ENCODE measurements around the gene DENND4C. TPM values are rescaled to one million over a fixed set of nuclear protein-coding genes. Genes with fewer than 3 reads are reported as not detected.

The DENND4C gene
- total RNA-seq, 1 experiment from 2014 or later, result 22.6 TPM

- no peaks in the 10 kb centered on the region for H3K27me3 Mint-ChIP-seq (ENCODE audit: low read depth)
- no peak overlapping the region for H3K27ac Mint-ChIP-seq
- ATAC-seq, result no peak
- H3K36me3 Mint-ChIP-seq, result peaks cover 11% of the 10 kb centered on the region
- no peak for DNase-seq (ENCODE audit: low spot score)
- CTCF ChIA-PET, result no interaction called here
- no peaks in the 10 kb centered on the region for H3K9me3 Mint-ChIP-seq
- POLR2A ChIA-PET, result no interaction called here
- no peaks in the 10 kb centered on the region for H3K4me1 Mint-ChIP-seq
- H3K4me3 Mint-ChIP-seq, result no peak overlapping the region
- TF ChIP-seq GABPB1 (CRISPR knock-in tag; IDR thresholded peaks at IDR 0.05) (no peak), JAZF1 (CRISPR knock-in tag; IDR thresholded peaks at IDR 0.05) (no peak), RORB (CRISPR knock-in tag; IDR thresholded peaks at IDR 0.05) (no peak), FOXK1 (CRISPR knock-in tag; IDR thresholded peaks at IDR 0.05) (no peak), NR2C2 (CRISPR knock-in tag; IDR thresholded peaks at IDR 0.05) (no peak), KAT7 (CRISPR knock-in tag; IDR thresholded peaks at IDR 0.05; ENCODE audit: borderline replicate concordance) (no peak), NFATC4 (CRISPR knock-in tag; IDR thresholded peaks at IDR 0.05) (no peak), CREB1 (CRISPR knock-in tag; IDR thresholded peaks at IDR 0.05) (no peak), GRHL2 (CRISPR knock-in tag; IDR thresholded peaks at IDR 0.05; ENCODE audit: insufficient replicate concordance, severe bottlenecking) (no peak), HMGA2 (CRISPR knock-in tag; IDR thresholded peaks at IDR 0.05) (no peak), OVOL2 (CRISPR knock-in tag; IDR thresholded peaks at IDR 0.05; ENCODE audit: borderline replicate concordance) (no peak), TEAD1 (CRISPR knock-in tag; IDR thresholded peaks at IDR 0.05) (no peak), ZNF317 (CRISPR knock-in tag; IDR thresholded peaks at IDR 0.05; ENCODE audit: borderline replicate concordance, low read depth) (no peak)
Observed at GRCh38 chr9:19286634-19287188, 56.2 kb downstream of the DENND4C start.

DNA sequence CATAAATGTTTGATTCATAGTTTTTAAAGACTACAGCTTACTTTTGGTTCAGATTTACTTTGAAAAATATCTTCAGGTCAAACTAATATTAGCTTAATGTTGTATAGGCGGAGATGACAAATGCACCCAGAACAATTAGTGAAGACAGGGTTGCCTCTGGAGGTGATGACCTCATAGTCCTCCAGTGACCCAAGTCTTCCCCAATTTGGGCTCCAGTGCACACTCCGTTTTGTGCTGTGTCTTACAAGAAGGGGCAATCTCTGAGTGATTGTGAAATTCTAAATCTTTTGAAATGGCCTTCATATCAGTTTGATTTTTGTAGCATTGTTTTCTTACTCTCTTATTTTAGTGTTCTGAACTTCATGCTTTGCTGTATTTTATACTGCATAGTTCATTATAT is 57.6 kb downstream of the DENND4C start:
- Mint-ChIP-seq H3K27me3 (ENCODE audit: low read depth) (no peaks in the 10 kb centered on the region), H3K27ac (no peak overlapping the region), H3K36me3 (peaks cover 11% of the 10 kb centered on the region), H3K9me3 (no peaks in the 10 kb centered on the region), H3K4me3 (no peak overlapping the region), H3K4me1 (no peaks in the 10 kb centered on the region)
- ATAC-seq (no peak), DNase-seq (ENCODE audit: low spot score) (no peak)
- CTCF ChIA-PET, result no interaction called here
- POLR2A ChIA-PET, result no interaction called here
- TF ChIP-seq TEAD4 (CRISPR knock-in tag; IDR thresholded peaks at IDR 0.05) (no peak), JAZF1 (CRISPR knock-in tag; IDR thresholded peaks at IDR 0.05) (no peak), ZNF416 (CRISPR knock-in tag; IDR thresholded peaks at IDR 0.05) (no peak), ARID4B (CRISPR knock-in tag; IDR thresholded peaks at IDR 0.05; ENCODE audit: borderline replicate concordance) (no peak), NFATC4 (CRISPR knock-in tag; IDR thresholded peaks at IDR 0.05) (no peak), IRF2 (CRISPR knock-in tag; IDR thresholded peaks at IDR 0.05; ENCODE audit: borderline replicate concordance, low read depth) (no peak), TEAD1 (CRISPR knock-in tag; IDR thresholded peaks at IDR 0.05) (no peak), ELF4 (CRISPR knock-in tag; IDR thresholded peaks at IDR 0.05; ENCODE audit: low read depth) (no peak), SP1 (CRISPR knock-in tag; conservative IDR thresholded peaks at IDR 0.05) (no peak), PRRX2 (CRISPR knock-in tag; IDR thresholded peaks at IDR 0.05) (no peak), USF2 (CRISPR knock-in tag; IDR thresholded peaks at IDR 0.05) (no peak)
- TF ChIP-seq, protein P1, sequence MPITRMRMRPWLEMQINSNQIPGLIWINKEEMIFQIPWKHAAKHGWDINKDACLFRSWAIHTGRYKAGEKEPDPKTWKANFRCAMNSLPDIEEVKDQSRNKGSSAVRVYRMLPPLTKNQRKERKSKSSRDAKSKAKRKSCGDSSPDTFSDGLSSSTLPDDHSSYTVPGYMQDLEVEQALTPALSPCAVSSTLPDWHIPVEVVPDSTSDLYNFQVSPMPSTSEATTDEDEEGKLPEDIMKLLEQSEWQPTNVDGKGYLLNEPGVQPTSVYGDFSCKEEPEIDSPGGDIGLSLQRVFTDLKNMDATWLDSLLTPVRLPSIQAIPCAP (CRISPR knock-in tag; IDR thresholded peaks at IDR 0.05), result no peak
- TF ChIP-seq, protein P2, sequence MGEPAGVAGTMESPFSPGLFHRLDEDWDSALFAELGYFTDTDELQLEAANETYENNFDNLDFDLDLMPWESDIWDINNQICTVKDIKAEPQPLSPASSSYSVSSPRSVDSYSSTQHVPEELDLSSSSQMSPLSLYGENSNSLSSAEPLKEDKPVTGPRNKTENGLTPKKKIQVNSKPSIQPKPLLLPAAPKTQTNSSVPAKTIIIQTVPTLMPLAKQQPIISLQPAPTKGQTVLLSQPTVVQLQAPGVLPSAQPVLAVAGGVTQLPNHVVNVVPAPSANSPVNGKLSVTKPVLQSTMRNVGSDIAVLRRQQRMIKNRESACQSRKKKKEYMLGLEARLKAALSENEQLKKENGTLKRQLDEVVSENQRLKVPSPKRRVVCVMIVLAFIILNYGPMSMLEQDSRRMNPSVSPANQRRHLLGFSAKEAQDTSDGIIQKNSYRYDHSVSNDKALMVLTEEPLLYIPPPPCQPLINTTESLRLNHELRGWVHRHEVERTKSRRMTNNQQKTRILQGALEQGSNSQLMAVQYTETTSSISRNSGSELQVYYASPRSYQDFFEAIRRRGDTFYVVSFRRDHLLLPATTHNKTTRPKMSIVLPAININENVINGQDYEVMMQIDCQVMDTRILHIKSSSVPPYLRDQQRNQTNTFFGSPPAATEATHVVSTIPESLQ (CRISPR knock-in tag; IDR thresholded peaks at IDR 0.05), result no peak
- TF ChIP-seq, protein P3, sequence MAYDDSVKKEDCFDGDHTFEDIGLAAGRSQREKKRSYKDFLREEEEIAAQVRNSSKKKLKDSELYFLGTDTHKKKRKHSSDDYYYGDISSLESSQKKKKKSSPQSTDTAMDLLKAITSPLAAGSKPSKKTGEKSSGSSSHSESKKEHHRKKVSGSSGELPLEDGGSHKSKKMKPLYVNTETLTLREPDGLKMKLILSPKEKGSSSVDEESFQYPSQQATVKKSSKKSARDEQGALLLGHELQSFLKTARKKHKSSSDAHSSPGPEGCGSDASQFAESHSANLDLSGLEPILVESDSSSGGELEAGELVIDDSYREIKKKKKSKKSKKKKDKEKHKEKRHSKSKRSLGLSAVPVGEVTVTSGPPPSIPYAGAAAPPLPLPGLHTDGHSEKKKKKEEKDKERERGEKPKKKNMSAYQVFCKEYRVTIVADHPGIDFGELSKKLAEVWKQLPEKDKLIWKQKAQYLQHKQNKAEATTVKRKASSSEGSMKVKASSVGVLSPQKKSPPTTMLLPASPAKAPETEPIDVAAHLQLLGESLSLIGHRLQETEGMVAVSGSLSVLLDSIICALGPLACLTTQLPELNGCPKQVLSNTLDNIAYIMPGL (CRISPR knock-in tag; IDR thresholded peaks at IDR 0.05), result no peak
- TF ChIP-seq, protein P4, sequence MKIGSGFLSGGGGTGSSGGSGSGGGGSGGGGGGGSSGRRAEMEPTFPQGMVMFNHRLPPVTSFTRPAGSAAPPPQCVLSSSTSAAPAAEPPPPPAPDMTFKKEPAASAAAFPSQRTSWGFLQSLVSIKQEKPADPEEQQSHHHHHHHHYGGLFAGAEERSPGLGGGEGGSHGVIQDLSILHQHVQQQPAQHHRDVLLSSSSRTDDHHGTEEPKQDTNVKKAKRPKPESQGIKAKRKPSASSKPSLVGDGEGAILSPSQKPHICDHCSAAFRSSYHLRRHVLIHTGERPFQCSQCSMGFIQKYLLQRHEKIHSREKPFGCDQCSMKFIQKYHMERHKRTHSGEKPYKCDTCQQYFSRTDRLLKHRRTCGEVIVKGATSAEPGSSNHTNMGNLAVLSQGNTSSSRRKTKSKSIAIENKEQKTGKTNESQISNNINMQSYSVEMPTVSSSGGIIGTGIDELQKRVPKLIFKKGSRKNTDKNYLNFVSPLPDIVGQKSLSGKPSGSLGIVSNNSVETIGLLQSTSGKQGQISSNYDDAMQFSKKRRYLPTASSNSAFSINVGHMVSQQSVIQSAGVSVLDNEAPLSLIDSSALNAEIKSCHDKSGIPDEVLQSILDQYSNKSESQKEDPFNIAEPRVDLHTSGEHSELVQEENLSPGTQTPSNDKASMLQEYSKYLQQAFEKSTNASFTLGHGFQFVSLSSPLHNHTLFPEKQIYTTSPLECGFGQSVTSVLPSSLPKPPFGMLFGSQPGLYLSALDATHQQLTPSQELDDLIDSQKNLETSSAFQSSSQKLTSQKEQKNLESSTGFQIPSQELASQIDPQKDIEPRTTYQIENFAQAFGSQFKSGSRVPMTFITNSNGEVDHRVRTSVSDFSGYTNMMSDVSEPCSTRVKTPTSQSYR (CRISPR knock-in tag; IDR thresholded peaks at IDR 0.05), result no peak

Data from WTC11 (cell line).